Esophagus squamous epithelium (tissue), 5 donors: ENCODE results near the gene USP51. TPM values are rescaled to one million over a fixed set of nuclear protein-coding genes. Genes with fewer than 3 reads are reported as not detected.
"Not testable (repeated sequence)": the region's sequence is repeated elsewhere in the genome, so short reads cannot be mapped to it uniquely, and the experiment has no call there.

ENCODE experiments used
- DNase-seq: peaks from one replicate; lab custom pipeline; 2025; lab: John Stamatoyannopoulos, UW
- H3K27ac ChIP-seq, 4 donors: fragments of 200-600 bp; sonication (generic); one replicate each; pipeline ENCODE4 v1.5.1; 2016 to 2019; ENCODE audit warnings: mild to moderate bottlenecking in 1 of 4
- H3K27me3 ChIP-seq, 4 donors: fragments of 200-600 bp; sonication (generic); 1 replicate in 3 of 4; 2 replicates in 1 of 4; pipeline versions ENCODE4 v1.5.1 to v1.6.0; 2017 to 2021; ENCODE audit warnings: antibody characterized with exemption in 1 of 4
- H3K36me3 ChIP-seq, 3 donors: fragments of 200-600 bp; sonication (generic); one replicate each; pipeline ENCODE4 v1.5.1; 2016 to 2019
- H3K4me1 ChIP-seq, 3 donors: fragments of 200-600 bp; sonication (generic); one replicate each; pipeline ENCODE4 v1.5.1; 2017 to 2019
- H3K4me3 ChIP-seq, 4 donors: fragments of 200-600 bp; sonication (generic); 1 replicate in 3 of 4; 2 replicates in 1 of 4; pipeline ENCODE4 v1.5.1; 2016 to 2019; ENCODE audit warnings: mild to moderate bottlenecking in 2 of 4, moderate library complexity in 1 of 4
- H3K9me3 ChIP-seq, 3 donors: fragments of 200-600 bp; sonication (generic); one replicate each; pipeline ENCODE4 v1.5.1; 2016 to 2019
- POLR2A ChIP-seq, 4 donors: fragments of 450-650 bp; IDR thresholded peaks; one replicate each; pipeline ENCODE4 v1.6.1; 2017; ENCODE audit warnings: antibody characterized with exemption in 4 of 4, mild to moderate bottlenecking in 4 of 4, moderate library complexity in 3 of 4
- WGBS, 2 donors: methylation state at CpG; one replicate each; pipeline ENCODE4 v1.1.5; 2018; 5-methylcytosine and 5-hydroxymethylcytosine counted together
- intact Hi-C: fragments of 100-400 bp; cut with DNase I; formaldehyde crosslinking; loops from one replicate; pipeline ENCODE4 v1.15.0; 2022
- total RNA-seq, 4 donors: library from RNA; depleted of rRNA; stranded (reverse); fragments of >200 nt; gene quantifications; one replicate each; pipeline ENCODE4 v1.1.0, GENCODE V29; 2016
- TF ChIP-seq, protein P1 (sequence below), 6 experiments: fragments of 450-650 bp in 4 of 6; fragments of 200-600 bp in 2 of 6; sonication (generic) in 2 of 6; IDR thresholded peaks; one replicate each; pipeline ENCODE4 v1.5.1; 2016 to 2019; ENCODE audit warnings: antibody characterized with exemption in 6 of 6, mild to moderate bottlenecking in 4 of 6, moderate library complexity in 4 of 6
- donor health status: DM: yes; HTN: yes; CAD: no.

The USP51 gene
- total RNA-seq, 4 donors from 2014 or later: 0.13 to 0.95 (median 0.59) TPM; not detected in 1

DNA sequence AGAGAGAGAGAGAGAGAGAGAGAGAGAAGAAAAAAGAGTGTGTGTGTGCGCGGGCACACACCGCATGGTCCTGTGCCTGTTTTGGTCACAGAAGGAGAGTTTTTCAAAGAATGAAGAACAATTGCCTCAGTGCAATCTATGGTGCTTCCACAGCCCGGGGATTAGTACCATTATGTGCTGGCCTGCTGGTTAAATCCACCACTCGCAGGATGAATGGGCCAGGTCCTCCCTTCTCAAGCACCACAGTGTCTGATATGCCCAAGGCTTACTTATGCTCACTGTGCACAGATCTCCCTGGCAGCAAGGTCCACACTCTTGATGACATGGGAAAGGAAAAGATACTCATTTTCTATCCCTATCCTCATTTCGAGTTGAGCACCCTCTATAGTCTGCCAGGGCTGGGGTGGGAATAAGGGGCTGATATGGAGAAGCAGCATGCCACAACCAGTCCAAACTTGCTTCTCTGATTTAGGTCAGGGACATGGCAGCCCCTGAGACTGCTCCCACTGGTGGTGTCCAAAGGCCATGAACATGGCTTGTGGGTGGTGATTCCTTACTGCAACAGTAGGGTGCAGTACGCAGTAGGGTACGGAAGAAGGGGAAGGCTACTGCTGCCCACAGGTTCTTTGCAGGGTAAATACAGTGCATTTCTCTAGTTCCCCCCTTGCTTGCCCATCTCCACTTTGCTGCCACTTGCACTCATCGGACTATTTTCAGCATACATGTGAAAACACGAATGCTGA lies 18.9 kb upstream of the USP51 start:
- DNase-seq: not testable (repeated sequence)

DNA sequence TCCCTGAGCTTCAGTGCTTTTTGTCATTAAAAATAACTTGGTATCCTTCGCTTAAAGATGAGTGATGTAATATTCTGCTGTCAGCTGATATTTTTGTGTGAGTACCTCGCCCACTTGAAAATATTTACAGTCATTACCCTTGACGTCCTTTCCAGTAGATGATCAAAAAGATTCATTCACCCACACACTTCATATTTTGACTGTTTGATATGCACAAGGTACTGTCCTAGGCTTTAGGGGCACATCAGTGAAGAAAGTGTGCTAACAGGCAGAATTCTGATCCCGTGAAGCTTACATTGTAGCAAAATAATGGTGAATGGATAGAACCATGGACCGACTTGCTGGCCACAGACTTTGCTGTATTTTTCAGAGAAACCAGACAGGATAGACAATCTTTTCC lies 18.1 kb upstream of the USP51 start:
- H3K4me3 ChIP-seq, H3K27me3 ChIP-seq, H3K27ac ChIP-seq, DNase-seq, H3K4me1 ChIP-seq, intact Hi-C loops, H3K36me3 ChIP-seq, H3K9me3 ChIP-seq: not testable (repeated sequence)
- no CpG with 5 or more reads among the region's 5 CpGs for WGBS, 2 donors

More for the DNA sequence above, 18.9 kb upstream of the USP51 start:
- WGBS, 2 donors: no CpG with 5 or more reads among the region's 10 CpGs
- intact Hi-C loops, H3K36me3 ChIP-seq, H3K4me3 ChIP-seq, H3K27ac ChIP-seq, H3K27me3 ChIP-seq, H3K9me3 ChIP-seq, H3K4me1 ChIP-seq: not testable (repeated sequence)

DNA sequence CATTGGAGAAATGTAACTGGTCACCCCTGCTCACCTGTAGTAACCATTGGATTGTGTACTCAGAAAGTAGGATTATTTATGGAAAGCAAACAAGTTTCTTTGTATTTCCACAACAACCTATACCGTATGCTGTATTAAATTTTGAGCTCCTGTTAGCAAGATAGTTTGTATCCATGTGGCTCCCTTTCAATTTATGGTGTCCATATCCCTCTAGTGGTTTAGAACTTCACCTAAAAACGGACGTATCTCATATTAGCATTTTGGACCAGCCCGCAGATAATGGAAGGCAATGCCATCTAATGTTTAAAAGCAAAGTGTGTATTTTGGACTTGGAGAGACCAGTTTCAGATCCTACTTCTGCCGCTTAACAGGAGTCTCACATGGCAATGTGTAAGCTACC lies 17.4 kb upstream of the USP51 start:
- H3K4me1 ChIP-seq, H3K9me3 ChIP-seq, H3K27me3 ChIP-seq, DNase-seq, intact Hi-C loops, H3K36me3 ChIP-seq, H3K4me3 ChIP-seq, H3K27ac ChIP-seq: not testable (repeated sequence)
- no CpG with 5 or more reads among the region's 5 CpGs for WGBS, 2 donors

DNA sequence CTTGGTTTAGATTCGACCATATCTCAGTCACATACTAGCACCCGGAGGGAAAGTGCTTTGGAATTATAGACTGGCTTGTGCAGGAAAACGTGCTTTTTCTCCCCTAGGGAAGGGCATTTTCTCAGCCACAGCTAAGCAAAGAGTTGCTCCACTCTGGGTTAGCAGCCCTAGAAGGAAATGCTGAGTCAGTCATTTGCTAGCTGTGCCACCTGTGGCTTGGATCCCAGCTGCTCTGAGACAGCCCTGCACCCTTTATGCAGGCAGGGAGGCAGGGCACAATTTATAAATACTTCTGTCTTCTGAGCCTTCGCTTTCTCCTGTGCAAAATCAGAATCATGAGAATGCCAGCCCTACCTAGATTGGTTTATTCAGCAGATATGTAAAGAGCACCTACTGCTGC lies 1.3 kb upstream of the USP51 start:
- WGBS, 2 donors: 79 to 80% methylated on average over 1 to 4 of the region's 4 CpGs
- Histone ChIP-seq H3K4me3 (no peak overlapping the region), H3K9me3 (no peaks in the 10 kb centered on the region), H3K27ac (no peak overlapping the region), H3K36me3 (no peaks in the 10 kb centered on the region), H3K27me3 (no peaks in the 10 kb centered on the region), H3K4me1 (peaks cover 0 to 20% (median 0%) of the 10 kb centered on the region in 3 donors)
- DNase-seq: no peak
- no peak for TF ChIP-seq POLR2A (IDR thresholded peaks at IDR 0.05)
- TF ChIP-seq, protein P1, sequence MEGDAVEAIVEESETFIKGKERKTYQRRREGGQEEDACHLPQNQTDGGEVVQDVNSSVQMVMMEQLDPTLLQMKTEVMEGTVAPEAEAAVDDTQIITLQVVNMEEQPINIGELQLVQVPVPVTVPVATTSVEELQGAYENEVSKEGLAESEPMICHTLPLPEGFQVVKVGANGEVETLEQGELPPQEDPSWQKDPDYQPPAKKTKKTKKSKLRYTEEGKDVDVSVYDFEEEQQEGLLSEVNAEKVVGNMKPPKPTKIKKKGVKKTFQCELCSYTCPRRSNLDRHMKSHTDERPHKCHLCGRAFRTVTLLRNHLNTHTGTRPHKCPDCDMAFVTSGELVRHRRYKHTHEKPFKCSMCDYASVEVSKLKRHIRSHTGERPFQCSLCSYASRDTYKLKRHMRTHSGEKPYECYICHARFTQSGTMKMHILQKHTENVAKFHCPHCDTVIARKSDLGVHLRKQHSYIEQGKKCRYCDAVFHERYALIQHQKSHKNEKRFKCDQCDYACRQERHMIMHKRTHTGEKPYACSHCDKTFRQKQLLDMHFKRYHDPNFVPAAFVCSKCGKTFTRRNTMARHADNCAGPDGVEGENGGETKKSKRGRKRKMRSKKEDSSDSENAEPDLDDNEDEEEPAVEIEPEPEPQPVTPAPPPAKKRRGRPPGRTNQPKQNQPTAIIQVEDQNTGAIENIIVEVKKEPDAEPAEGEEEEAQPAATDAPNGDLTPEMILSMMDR (IDR thresholded peaks at IDR 0.05): no peak
- intact Hi-C loops: no loop called here

DNA sequence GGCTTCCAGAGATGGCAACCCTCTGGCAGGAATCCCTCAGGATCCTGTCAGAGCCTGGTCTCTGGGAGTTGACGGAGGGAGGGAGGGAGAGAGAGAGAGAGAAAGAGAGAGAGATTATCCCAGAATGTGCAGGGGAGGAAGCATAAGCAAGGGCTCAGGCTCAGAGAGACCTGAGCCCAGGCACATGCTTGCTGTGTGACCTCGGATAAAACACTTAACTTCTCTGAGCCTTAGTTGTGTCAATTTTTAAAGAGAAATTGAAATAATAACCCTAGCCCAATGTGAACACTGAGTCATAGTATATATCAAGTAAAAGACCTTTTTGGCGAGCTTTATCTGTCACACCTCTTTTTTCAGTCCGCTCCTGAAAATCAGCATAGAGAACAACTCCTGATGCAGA lies 473 bp upstream of the USP51 start:
- TF ChIP-seq, protein P1 (IDR thresholded peaks at IDR 0.05): no peak
- no peak for TF ChIP-seq POLR2A (IDR thresholded peaks at IDR 0.05)
- DNase-seq: no peak
- H3K9me3 ChIP-seq: no peaks in the 10 kb centered on the region
- peak overlapping the region; percentile 80 to 94 (median 91) for H3K27ac ChIP-seq
- H3K36me3 ChIP-seq: no peaks in the 10 kb centered on the region
- H3K27me3 ChIP-seq: no peaks in the 10 kb centered on the region
- H3K4me1 ChIP-seq: peaks cover 0 to 20% (median 0%) of the 10 kb centered on the region in 3 donors
- intact Hi-C loops: no loop called here
- H3K4me3 ChIP-seq: peak overlapping the region in 3 of 4 donors; percentile 62 to 76 (median 70)
- WGBS, 2 donors: 68 to 71% methylated on average over 4 of the region's 4 CpGs

DNA sequence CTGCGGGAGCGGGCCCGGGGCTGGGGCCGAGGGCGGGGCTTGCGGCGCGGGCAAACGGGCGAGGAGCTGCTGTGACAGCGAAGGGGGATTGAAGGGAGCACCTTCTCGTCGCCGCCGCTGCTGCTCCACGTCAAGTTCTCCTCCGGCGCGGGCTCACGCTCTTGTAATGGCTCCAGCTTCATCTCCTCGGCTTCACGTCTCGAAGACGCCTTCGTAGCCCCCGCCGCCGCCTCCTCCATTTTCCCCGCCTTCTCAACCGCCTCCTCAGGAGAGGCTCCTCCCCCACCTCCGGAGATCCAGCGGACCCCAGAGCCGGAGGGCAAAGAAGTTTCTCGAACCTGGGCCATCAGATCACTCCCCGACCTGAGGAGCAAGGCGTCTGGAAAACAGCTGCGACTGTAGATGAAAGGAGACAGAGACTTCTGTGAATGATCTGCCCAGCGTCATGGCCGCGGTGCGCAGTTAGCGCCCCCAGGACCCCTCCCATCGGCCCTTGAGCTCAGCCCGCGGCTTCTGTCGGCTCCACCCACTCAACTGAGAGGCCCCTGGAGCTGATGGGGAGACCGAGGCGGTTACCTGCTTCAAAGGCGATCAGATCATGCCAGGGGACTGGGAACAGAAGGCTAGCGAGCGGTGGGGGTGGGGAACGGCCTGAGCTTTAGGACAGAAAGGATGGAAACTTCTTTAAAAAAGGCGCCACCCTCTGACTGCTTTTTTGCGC lies 895 bp downstream of the USP51 start:
- H3K4me1 ChIP-seq: peaks cover 0 to 20% (median 0%) of the 10 kb centered on the region in 3 donors
- peak; percentile 1 for DNase-seq
- no peaks in the 10 kb centered on the region for H3K9me3 ChIP-seq
- WGBS, 2 donors: 0 to 50% methylated on average over 3 to 12 of the region's 54 CpGs
- H3K36me3 ChIP-seq: no peaks in the 10 kb centered on the region
- TF ChIP-seq POLR2A (IDR thresholded peaks at IDR 0.05): peak in 1 of 4 donors; percentile 14
- TF ChIP-seq, protein P1 (IDR thresholded peaks at IDR 0.05): no peak
- intact Hi-C loops: no loop called here
- peak overlapping the region; percentile 51 to 76 (median 66) for H3K4me3 ChIP-seq
- H3K27ac ChIP-seq: peak overlapping the region; percentile 80 to 94 (median 91)
- H3K27me3 ChIP-seq: no peaks in the 10 kb centered on the region
